ENCODE data around the gene LCP2.

The LCP2 gene

DNA sequence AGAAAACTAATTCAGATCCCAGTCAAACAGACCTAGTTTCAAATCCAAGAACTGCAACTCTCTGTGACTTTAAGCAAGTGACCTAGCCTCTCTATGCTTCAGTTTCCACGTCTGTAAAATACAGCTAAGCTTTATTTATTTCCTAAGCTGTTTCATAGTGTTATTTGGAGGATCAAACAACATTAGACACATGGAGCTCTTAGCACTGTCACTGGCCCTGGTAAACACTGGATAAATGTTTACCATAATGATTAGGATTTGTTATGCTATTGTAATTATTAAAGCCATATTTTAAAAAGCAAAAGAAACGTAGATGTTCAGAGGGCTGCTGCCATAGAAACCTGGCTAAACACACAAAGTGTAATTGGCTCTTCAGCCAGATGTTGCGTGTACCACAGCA, 91.4 kb downstream of the LCP2 start:
- no peak for DNase-seq

DNA sequence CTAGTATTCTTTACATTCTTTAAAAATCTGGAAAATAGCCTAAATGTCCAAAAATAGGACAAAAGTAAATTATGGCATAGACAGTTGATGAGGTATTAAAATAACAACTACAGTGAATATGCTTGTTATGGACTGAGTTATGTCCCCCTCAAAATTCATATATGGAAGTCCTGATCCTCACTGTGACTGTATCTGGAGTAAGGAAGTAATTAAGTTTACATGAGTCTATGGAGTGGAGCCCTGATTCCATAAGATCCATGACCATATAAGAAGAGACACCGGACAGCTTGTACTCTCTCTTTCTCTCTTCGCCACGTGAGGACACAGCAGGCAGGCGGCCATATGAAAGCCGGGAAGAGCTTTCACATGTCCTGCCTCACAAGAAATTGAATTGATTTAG, 93.4 kb downstream of the LCP2 start:
- DNase-seq: no peak

DNA sequence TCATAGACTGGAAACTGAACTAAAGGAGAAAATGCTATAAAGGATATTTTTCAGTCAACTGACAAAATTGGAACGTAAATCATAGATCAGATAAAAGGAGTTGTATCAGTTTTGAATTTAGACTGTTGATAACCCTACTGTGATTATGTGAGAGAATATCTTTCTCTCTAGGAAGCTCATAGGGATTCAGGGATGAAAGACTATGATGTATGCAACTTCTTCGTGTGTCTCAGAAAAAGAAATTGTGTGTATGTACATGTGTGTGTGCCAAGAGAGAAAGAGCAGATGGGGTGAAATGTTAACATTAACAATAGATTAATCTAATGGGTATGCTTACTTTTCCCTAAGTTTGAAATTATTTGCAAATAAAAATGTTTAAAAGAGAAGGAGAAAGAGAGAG, 95.5 kb downstream of the LCP2 start:
- DNase-seq: no peak

DNA sequence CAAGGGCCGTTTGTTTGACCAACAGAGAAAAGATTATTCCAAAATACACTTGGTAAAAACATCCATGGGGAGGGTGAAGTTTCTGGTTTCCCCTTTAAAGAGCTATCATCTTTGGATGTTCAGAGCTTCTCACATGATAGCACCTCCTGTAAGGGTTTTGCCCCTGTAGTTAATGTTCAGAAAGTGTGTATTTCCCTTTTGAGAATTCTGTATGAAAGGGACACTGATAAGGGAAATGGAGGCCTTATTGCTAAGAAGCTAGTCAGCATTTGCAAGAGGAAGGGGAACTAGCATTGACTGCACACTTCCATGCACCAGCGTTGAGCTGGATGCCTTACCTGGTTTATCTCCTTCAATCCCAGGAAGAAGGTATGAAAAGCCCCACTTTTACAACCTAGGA, 96.3 kb downstream of the LCP2 start:
- no peak for DNase-seq

DNA sequence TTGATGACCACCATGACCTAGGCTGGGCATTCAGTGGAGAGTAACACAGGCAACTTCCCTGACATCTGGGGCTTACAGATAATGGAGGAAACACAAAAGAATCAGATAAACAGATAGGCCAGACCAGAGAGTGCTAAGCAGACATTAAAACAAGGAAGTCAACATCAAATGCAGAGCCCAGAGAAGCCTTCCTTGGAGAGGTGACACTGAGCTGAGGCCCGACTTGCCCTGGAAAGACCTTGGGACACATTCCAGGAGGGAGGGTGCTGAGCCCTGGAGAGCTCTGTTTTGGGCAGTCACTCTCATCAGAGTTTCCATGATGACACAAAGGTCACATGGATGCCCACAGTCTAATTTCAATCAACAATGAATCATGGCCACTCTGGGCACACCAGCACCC, 96.7 kb downstream of the LCP2 start:
- no peak for DNase-seq

Data from CD4-positive, alpha-beta T cell treated with Interleukin-6 for 4 hours (primary cell).